Hepatocyte (in vitro differentiated cells): Measurements from ENCODE around the gene PTGIS. TPM values are rescaled to one million over a fixed set of nuclear protein-coding genes. Genes with fewer than 3 reads are reported as not detected.

ENCODE experiments used
- DNase-seq: peaks from one replicate; pipeline ENCODE4 v3.0.0-alpha.2; 2016; ENCODE audit warnings: low spot score
- H2AFZ ChIP-seq: fragments of 200-600 bp; sonication (generic); 2 replicates; pipeline ENCODE4 v1.6.0; 2016; ENCODE audit warnings: antibody characterized with exemption, mild to moderate bottlenecking
- H3K27ac ChIP-seq: fragments of 200-600 bp; sonication (generic); 2 replicates; pipeline ENCODE4 v1.5.1; 2016; ENCODE audit warnings: mild to moderate bottlenecking
- H3K27me3 ChIP-seq: fragments of 200-600 bp; sonication (generic); 2 replicates; pipeline ENCODE4 v1.6.1; 2016
- H3K36me3 ChIP-seq: fragments of 200-600 bp; sonication (generic); replicated peaks from 2 replicates; pipeline ENCODE4 v1.5.1; 2016; ENCODE audit warnings: low read depth; ENCODE audit not compliant: insufficient read depth
- H3K4me1 ChIP-seq: fragments of 200-600 bp; sonication (generic); 2 replicates; pipeline ENCODE4 v1.5.1; 2016; ENCODE audit warnings: mild to moderate bottlenecking, moderate library complexity; ENCODE audit not compliant: insufficient read depth
- H3K4me2 ChIP-seq: fragments of 200-600 bp; sonication (generic); 2 replicates; pipeline ENCODE4 v1.6.0; 2016
- H3K4me3 ChIP-seq: fragments of 200-600 bp; sonication (generic); 2 replicates; pipeline ENCODE4 v1.5.1; 2016; ENCODE audit warnings: mild to moderate bottlenecking
- H3K79me2 ChIP-seq: fragments of 200-600 bp; sonication (generic); 2 replicates; pipeline ENCODE4 v1.6.0; 2017; ENCODE audit warnings: mild to moderate bottlenecking
- H3K9me2 ChIP-seq: fragments of 200-600 bp; sonication (generic); replicated peaks from 2 replicates; pipeline ENCODE4 v1.6.0; 2017; ENCODE audit warnings: mild to moderate bottlenecking; ENCODE audit not compliant: insufficient read depth
- H3K9me3 ChIP-seq: fragments of 200-600 bp; sonication (generic); 2 replicates; pipeline ENCODE4 v1.5.1; 2016; ENCODE audit warnings: low read depth, mild to moderate bottlenecking
- H4K20me1 ChIP-seq: fragments of 200-600 bp; sonication (generic); 2 replicates; pipeline ENCODE4 v1.6.0; 2016; ENCODE audit warnings: mild to moderate bottlenecking; ENCODE audit not compliant: insufficient read depth, poor library complexity, severe bottlenecking
- EZH2 ChIP-seq: fragments of 200-600 bp; sonication (generic); IDR thresholded peaks from 2 replicates; pipeline ENCODE4 v1.6.1; 2016; ENCODE audit warnings: antibody characterized with exemption, mild to moderate bottlenecking, borderline replicate concordance
- EZH2phosphoT487 ChIP-seq: fragments of 200-600 bp; sonication (generic); IDR thresholded peaks from one replicate; pipeline ENCODE4 v1.6.1; 2018; ENCODE audit warnings: antibody characterized with exemption, mild to moderate bottlenecking, low read depth, moderate library complexity; ENCODE audit not compliant: unreplicated experiment, severe bottlenecking
- WGBS: methylation state at CpG from one replicate; pipeline ENCODE4 v1.1.6; 2016; ENCODE audit warnings: low lambda C conversion rate; ENCODE audit errors: missing lambda C conversion rate; 5-methylcytosine and 5-hydroxymethylcytosine counted together
- polyA plus RNA-seq: library from polyadenylated mRNA; unstranded; fragments of >200 nt; fragmentation: Nextera tagmentation; extraction: Ambion mirVana; gene quantifications from 2 replicates; pipeline ENCODE4 v1.2.1, GENCODE V29; 2016
- total RNA-seq: library from RNA; depleted of rRNA; stranded (reverse); fragments of >200 nt; gene quantifications from 2 replicates; pipeline ENCODE4 v1.2.3, GENCODE V29; 2014
- TF ChIP-seq, protein P1 (sequence below): fragments of 200-600 bp; sonication (generic); IDR thresholded peaks from 2 replicates; pipeline ENCODE4 v1.5.1; 2016; ENCODE audit warnings: antibody characterized with exemption, mild to moderate bottlenecking; ENCODE audit not compliant: poor library complexity

Gene PTGIS
- total and polyA plus RNA-seq, 2 experiments from 2014 or later: 25.4 to 26.1 TPM

DNA sequence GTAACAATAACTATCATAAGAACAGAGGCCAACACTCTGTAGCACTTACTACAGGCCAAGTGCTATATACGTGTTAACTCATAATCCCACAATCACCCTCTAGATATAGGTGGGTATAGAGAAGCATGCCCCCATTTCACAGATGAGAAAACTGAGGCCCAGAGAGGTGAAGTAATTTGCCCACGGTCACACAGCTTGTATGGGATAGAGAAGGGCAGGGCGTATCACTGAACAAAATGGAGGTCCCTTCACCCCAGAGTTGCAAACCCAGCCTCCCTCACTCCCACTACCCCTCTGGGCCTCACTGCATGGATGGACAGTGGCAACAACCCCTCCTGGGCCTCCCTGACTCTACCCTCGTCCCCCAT lies 31.8 kb upstream of the PTGIS start:
- DNase-seq: no peak
- Histone ChIP-seq H3K4me3 (no peak overlapping the region), H3K4me2 (peak overlapping the region; percentile 66), H2AFZ (no peak overlapping the region), H3K27ac (peak overlapping the region; percentile 91), H3K27me3 (no peaks in the 10 kb centered on the region), H3K9me2 (no peaks in the 10 kb centered on the region), H4K20me1 (no peaks in the 10 kb centered on the region), H3K9me3 (no peaks in the 10 kb centered on the region), H3K36me3 (no peaks in the 10 kb centered on the region), H3K79me2 (no peaks in the 10 kb centered on the region), H3K4me1 (peaks cover 9% of the 10 kb centered on the region)
- WGBS: 97% methylated on average over 4 of the region's 4 CpGs
- TF ChIP-seq EZH2 (no peak), EZH2phosphoT487 (no peak)
- TF ChIP-seq, protein P1, sequence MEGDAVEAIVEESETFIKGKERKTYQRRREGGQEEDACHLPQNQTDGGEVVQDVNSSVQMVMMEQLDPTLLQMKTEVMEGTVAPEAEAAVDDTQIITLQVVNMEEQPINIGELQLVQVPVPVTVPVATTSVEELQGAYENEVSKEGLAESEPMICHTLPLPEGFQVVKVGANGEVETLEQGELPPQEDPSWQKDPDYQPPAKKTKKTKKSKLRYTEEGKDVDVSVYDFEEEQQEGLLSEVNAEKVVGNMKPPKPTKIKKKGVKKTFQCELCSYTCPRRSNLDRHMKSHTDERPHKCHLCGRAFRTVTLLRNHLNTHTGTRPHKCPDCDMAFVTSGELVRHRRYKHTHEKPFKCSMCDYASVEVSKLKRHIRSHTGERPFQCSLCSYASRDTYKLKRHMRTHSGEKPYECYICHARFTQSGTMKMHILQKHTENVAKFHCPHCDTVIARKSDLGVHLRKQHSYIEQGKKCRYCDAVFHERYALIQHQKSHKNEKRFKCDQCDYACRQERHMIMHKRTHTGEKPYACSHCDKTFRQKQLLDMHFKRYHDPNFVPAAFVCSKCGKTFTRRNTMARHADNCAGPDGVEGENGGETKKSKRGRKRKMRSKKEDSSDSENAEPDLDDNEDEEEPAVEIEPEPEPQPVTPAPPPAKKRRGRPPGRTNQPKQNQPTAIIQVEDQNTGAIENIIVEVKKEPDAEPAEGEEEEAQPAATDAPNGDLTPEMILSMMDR: no peak

- no peak overlapping the region for H3K27ac ChIP-seq
- WGBS: 100% methylated on average over 4 of the region's 4 CpGs
- H3K4me2 ChIP-seq: no peak overlapping the region
- no peak for DNase-seq
- no peaks in the 10 kb centered on the region for H3K27me3 ChIP-seq
- no peaks in the 10 kb centered on the region for H3K36me3 ChIP-seq
- no peak overlapping the region for H3K4me3 ChIP-seq
- TF ChIP-seq EZH2 (no peak), EZH2phosphoT487 (no peak)
- TF ChIP-seq, protein P1: no peak
- no peaks in the 10 kb centered on the region for H3K9me2 ChIP-seq
- H3K9me3 ChIP-seq: no peaks in the 10 kb centered on the region
- no peaks in the 10 kb centered on the region for H4K20me1 ChIP-seq
- no peak overlapping the region for H2AFZ ChIP-seq
- no peaks in the 10 kb centered on the region for H3K79me2 ChIP-seq
- peaks cover 15% of the 10 kb centered on the region for H3K4me1 ChIP-seq
These were observed 30.0 kb upstream of the PTGIS start for GRCh38 chr20:49597825-49598395.

GRCh38 chr20:49595811-49596561 lies 28.0 kb upstream of the PTGIS start:
- H3K4me2 ChIP-seq: no peak overlapping the region
- peak overlapping the region; percentile 84 for H3K27ac ChIP-seq
- no peaks in the 10 kb centered on the region for H3K9me3 ChIP-seq
- H3K27me3 ChIP-seq: no peaks in the 10 kb centered on the region
- H3K4me1 ChIP-seq: peaks cover 20% of the 10 kb centered on the region
- TF ChIP-seq, protein P1: no peak
- no peak for TF ChIP-seq EZH2
- no peaks in the 10 kb centered on the region for H3K79me2 ChIP-seq
- H4K20me1 ChIP-seq: no peaks in the 10 kb centered on the region
- H3K36me3 ChIP-seq: no peaks in the 10 kb centered on the region
- no peak for DNase-seq
- no peak overlapping the region for H3K4me3 ChIP-seq
- no peaks in the 10 kb centered on the region for H3K9me2 ChIP-seq
- WGBS: 86% methylated on average over 15 of the region's 15 CpGs
- no peak overlapping the region for H2AFZ ChIP-seq
